B cell (primary cell): ENCODE results near the gene NUAK1. TPM values are rescaled to one million over a fixed set of nuclear protein-coding genes. Genes with fewer than 3 reads are reported as not detected.

Experiments used
- ATAC-seq: fragments of 200-7000 bp; cut with Tn5 transposase; one replicate; pipeline ENCODE4 v1.10.0; 2021; ENCODE audit warnings: low read depth, mild to moderate bottlenecking, moderate number of reproducible peaks, moderate library complexity
- CTCF ChIA-PET: fragments of 350-600 bp; sonication (Branson Sonifier 250); formaldehyde crosslinking; loops from one replicate; lab custom pipeline; 2021; ENCODE audit warnings: antibody characterized with exemption, inconsistent platforms; lab: Charles Lee
- POLR2A ChIA-PET: fragments of 350-600 bp; sonication (Branson Sonifier 250); formaldehyde crosslinking; loops from one replicate; lab custom pipeline; 2021; ENCODE audit warnings: antibody characterized with exemption; lab: Charles Lee
- DNase-seq: peaks from one replicate; pipeline ENCODE4 v3.0.0; 2013
- H2AFZ ChIP-seq: 2 replicates; pipeline ENCODE4 v1.6.1; 2012; ENCODE audit warnings: mild to moderate bottlenecking, low read depth, low read length; ENCODE audit not compliant: insufficient read depth, poor library complexity, severe bottlenecking
- H3K27ac ChIP-seq, 2 donors: 1 replicate in 1 of 2; 2 replicates in 1 of 2; pipeline ENCODE4 v1.5.1; 2012 to 2013; ENCODE audit warnings: low read length in 2 of 2, mild to moderate bottlenecking in 2 of 2, moderate library complexity in 1 of 2
- H3K27me3 ChIP-seq, 4 experiments: fragments of 200-600 bp in 1 of 4; sonication (generic) in 1 of 4; replicated peaks in 1 of 4; 1 replicate in 2 of 4; 2 replicates in 2 of 4; pipeline versions ENCODE4 v1.6.1 to v1.7.0; 2013 to 2016; ENCODE audit warnings: low read length in 3 of 4, mild to moderate bottlenecking in 2 of 4, mixed read lengths in 1 of 4, moderate library complexity in 1 of 4; ENCODE audit not compliant: insufficient read depth in 4 of 4, control insufficient read depth in 3 of 4; ENCODE audit errors: control extremely low read depth in 1 of 4
- H3K36me3 ChIP-seq, 2 experiments: replicated peaks in 1 of 2; 1 replicate in 1 of 2; 2 replicates in 1 of 2; pipeline versions ENCODE4 v1.6.1 to v1.7.1; 2013; ENCODE audit warnings: low read length in 1 of 2; ENCODE audit not compliant: insufficient read depth in 2 of 2, control insufficient read depth in 1 of 2; ENCODE audit errors: control extremely low read depth in 1 of 2, extremely low read depth in 1 of 2
- H3K4me1 ChIP-seq, 2 donors: fragments of 200-600 bp in 1 of 2; sonication (generic) in 1 of 2; 1 replicate in 1 of 2; 2 replicates in 1 of 2; pipeline versions ENCODE4 v1.5.1 to v1.6.1; 2013 to 2017; ENCODE audit warnings: low read length in 2 of 2; ENCODE audit not compliant: control insufficient read depth in 2 of 2, insufficient read depth in 2 of 2
- H3K4me2 ChIP-seq: replicated peaks from 2 replicates; pipeline ENCODE3; 2012; ENCODE audit warnings: mild to moderate bottlenecking, low read depth, low read length; ENCODE audit not compliant: poor library complexity, severe bottlenecking
- H3K4me3 ChIP-seq, 5 experiments: fragments of 200-600 bp in 1 of 5; sonication (generic) in 1 of 5; 1 replicate in 3 of 5; 2 replicates in 2 of 5; pipeline versions ENCODE4 v1.5.1 to v1.7.0; 2011 to 2016; ENCODE audit warnings: low read length in 4 of 5, mild to moderate bottlenecking in 4 of 5, low read depth in 2 of 5, control low read depth in 1 of 5, moderate library complexity in 1 of 5; ENCODE audit not compliant: insufficient read depth in 1 of 5; ENCODE audit errors: control extremely low read depth in 1 of 5, extremely low read depth in 1 of 5
- H3K79me2 ChIP-seq: fragments of 200-600 bp; sonication (generic); one replicate; pipeline ENCODE4 v1.6.0; 2016; ENCODE audit warnings: low read length; ENCODE audit not compliant: control insufficient read depth, insufficient read depth
- H3K9ac ChIP-seq: fragments of 200-600 bp; sonication (generic); 2 replicates; pipeline ENCODE4 v1.6.1; 2017; ENCODE audit warnings: mild to moderate bottlenecking, low read length, moderate library complexity
- H3K9me3 ChIP-seq, 3 donors: one replicate each; pipeline versions ENCODE4 v1.6.1 to v1.7.1; 2013; ENCODE audit warnings: low read length in 2 of 3; ENCODE audit not compliant: control insufficient read depth in 2 of 3, insufficient read depth in 1 of 3; ENCODE audit errors: control extremely low read depth in 1 of 3
- H4K20me1 ChIP-seq: 2 replicates; pipeline ENCODE4 v1.6.0; 2012; ENCODE audit warnings: mild to moderate bottlenecking, low read length; ENCODE audit not compliant: insufficient read depth, control insufficient read depth, poor library complexity, severe bottlenecking
- H3K27ac Mint-ChIP-seq: one replicate; pipeline ENCODE4 v1.8.0; 2021; ENCODE audit warnings: mixed read lengths
- H3K27me3 Mint-ChIP-seq: one replicate; pipeline ENCODE4 v1.8.0; 2021; ENCODE audit warnings: mixed read lengths
- H3K4me1 Mint-ChIP-seq: one replicate; pipeline ENCODE4 v1.8.0; 2021; ENCODE audit warnings: mixed read lengths
- H3K4me3 Mint-ChIP-seq: one replicate; pipeline ENCODE4 v1.8.0; 2021; ENCODE audit warnings: mixed read lengths
- H3K9me3 Mint-ChIP-seq: one replicate; pipeline ENCODE4 v1.8.0; 2022; ENCODE audit warnings: mixed read lengths; ENCODE audit not compliant: insufficient read depth
- EZH2 ChIP-seq: IDR thresholded peaks from 2 replicates; pipeline ENCODE4 v1.6.1; 2012; ENCODE audit warnings: borderline replicate concordance, low read depth, mild to moderate bottlenecking, moderate library complexity, low read length; ENCODE audit not compliant: insufficient read depth, poor library complexity, severe bottlenecking
- WGBS: methylation state at CpG from one replicate; pipeline ENCODE4 v1.1.5; 2013; ENCODE audit warnings: missing lambda C conversion rate; ENCODE audit not compliant: insufficient coverage; 5-methylcytosine and 5-hydroxymethylcytosine counted together
- intact Hi-C: fragments of 100-400 bp; cut with micrococcal nuclease; formaldehyde crosslinking; loops from one replicate; pipeline ENCODE4 v1.10.0; 2022
- polyA plus RNA-seq: library from polyadenylated mRNA; depleted of rRNA; stranded (reverse); fragments of >200 nt; gene quantifications from 2 replicates; pipeline ENCODE4 v1.2.3, GENCODE V29; 2012
- total RNA-seq, 2 donors: library from RNA; stranded (reverse); fragments of 120-200 nt in 1 of 2; gene quantifications; 1 replicate in 1 of 2; 2 replicates in 1 of 2; pipeline versions ENCODE4 v1.2.3 to v1.2.4, GENCODE V29; 2013 to 2022
- TF ChIP-seq, protein P1 (sequence below): fragments of 200-600 bp; IDR thresholded peaks from one replicate; pipeline ENCODE4 v1.8.0; 2022; ENCODE audit warnings: antibody characterized with exemption, mild to moderate bottlenecking

The NUAK1 gene
- total and polyA plus RNA-seq, 2 donors (not counting 1 experiment from before 2014, with no cell fraction given) = not detected

- Histone ChIP-seq H3K4me1 (no peaks in the 10 kb centered on the region), H3K27me3 (peaks cover 0 to 3% (median 2%) of the 10 kb centered on the region in 4 experiments), H3K4me2 (no peak overlapping the region), H2AFZ (no peak overlapping the region), H3K79me2 (no peaks in the 10 kb centered on the region), H3K9me3 (no peaks in the 10 kb centered on the region), H3K4me3 (no peak overlapping the region), H3K9ac (no peak overlapping the region), H3K36me3 (no peaks in the 10 kb centered on the region), H4K20me1 (no peaks in the 10 kb centered on the region), H3K27ac (no peak overlapping the region)
- Mint-ChIP-seq H3K4me1 (no peaks in the 10 kb centered on the region), H3K27ac (no peak overlapping the region), H3K9me3 (no peaks in the 10 kb centered on the region), H3K27me3 (peaks cover 24% of the 10 kb centered on the region), H3K4me3 (no peak overlapping the region)
- CTCF ChIA-PET = no interaction called here
- TF ChIP-seq, protein P1, sequence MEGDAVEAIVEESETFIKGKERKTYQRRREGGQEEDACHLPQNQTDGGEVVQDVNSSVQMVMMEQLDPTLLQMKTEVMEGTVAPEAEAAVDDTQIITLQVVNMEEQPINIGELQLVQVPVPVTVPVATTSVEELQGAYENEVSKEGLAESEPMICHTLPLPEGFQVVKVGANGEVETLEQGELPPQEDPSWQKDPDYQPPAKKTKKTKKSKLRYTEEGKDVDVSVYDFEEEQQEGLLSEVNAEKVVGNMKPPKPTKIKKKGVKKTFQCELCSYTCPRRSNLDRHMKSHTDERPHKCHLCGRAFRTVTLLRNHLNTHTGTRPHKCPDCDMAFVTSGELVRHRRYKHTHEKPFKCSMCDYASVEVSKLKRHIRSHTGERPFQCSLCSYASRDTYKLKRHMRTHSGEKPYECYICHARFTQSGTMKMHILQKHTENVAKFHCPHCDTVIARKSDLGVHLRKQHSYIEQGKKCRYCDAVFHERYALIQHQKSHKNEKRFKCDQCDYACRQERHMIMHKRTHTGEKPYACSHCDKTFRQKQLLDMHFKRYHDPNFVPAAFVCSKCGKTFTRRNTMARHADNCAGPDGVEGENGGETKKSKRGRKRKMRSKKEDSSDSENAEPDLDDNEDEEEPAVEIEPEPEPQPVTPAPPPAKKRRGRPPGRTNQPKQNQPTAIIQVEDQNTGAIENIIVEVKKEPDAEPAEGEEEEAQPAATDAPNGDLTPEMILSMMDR = no peak
- TF ChIP-seq EZH2 = no peak
- ATAC-seq = no peak
- no peak for DNase-seq
- POLR2A ChIA-PET = no interaction called here
- no CpG with 5 or more reads among the region's 6 CpGs for WGBS
- intact Hi-C loops = no loop called here
Measured at GRCh38 chr12:106187155-106187789, 48.5 kb upstream of the NUAK1 start.

DNA sequence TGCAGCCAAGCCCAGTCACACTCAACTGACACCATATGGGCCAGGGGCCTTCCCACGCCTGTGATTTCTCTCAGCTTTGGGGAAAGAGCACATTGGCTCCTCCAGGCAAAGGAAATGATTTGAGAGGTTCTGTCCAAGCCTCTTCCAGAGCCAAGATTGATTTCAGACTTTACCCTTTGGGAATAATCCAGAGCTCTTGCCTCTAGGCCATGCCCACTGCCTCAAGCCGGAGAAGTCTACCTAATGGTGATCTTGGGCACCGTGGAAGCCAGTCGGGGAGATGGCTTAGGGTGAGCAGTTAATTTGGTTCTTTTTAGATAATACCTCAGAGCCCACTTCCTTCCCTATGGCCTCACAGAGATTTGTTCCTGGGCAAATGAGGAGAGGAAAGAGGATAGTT, 45.0 kb upstream of the NUAK1 start:
- WGBS = 78% methylated on average over 1 of the region's 4 CpGs

More for the DNA sequence above, 45.0 kb upstream of the NUAK1 start:
- TF ChIP-seq, protein P1 = no peak
- TF ChIP-seq EZH2 = no peak
- ATAC-seq (no peak), DNase-seq (no peak)
- no peak overlapping the region for H3K27ac Mint-ChIP-seq
- Histone ChIP-seq H3K4me2 (no peak overlapping the region), H3K27me3 (peaks cover 0 to 3% (median under 1%) of the 10 kb centered on the region in 4 experiments), H3K4me3 (no peak overlapping the region), H2AFZ (no peak overlapping the region), H3K9me3 (no peaks in the 10 kb centered on the region), H3K27ac (no peak overlapping the region), H3K9ac (no peak overlapping the region), H3K4me1 (no peaks in the 10 kb centered on the region), H3K36me3 (no peaks in the 10 kb centered on the region), H3K79me2 (no peaks in the 10 kb centered on the region), H4K20me1 (no peaks in the 10 kb centered on the region)
- no peaks in the 10 kb centered on the region for H3K9me3 Mint-ChIP-seq
- no peaks in the 10 kb centered on the region for H3K4me1 Mint-ChIP-seq
- POLR2A ChIA-PET = no interaction called here
- H3K4me3 Mint-ChIP-seq = no peak overlapping the region
- CTCF ChIA-PET = no interaction called here
- intact Hi-C loops = no loop called here
- H3K27me3 Mint-ChIP-seq = peaks cover 29% of the 10 kb centered on the region
